HEK293 (cell line): ENCODE results near the gene SPATA25.

Source experiments
- CTCF ChIA-PET: fragments of 350-600 bp; formaldehyde crosslinking; extraction: SDS; loops from one replicate; lab custom pipeline; 2021; ENCODE audit warnings: antibody characterized with exemption; lab: Yijun Ruan, JAX
- POLR2A ChIA-PET: fragments of 300-600 bp; formaldehyde crosslinking; extraction: SDS; loops from one replicate; lab custom pipeline; 2020; ENCODE audit warnings: antibody characterized with exemption, inconsistent platforms; lab: Yijun Ruan, JAX
- H3K27ac ChIP-seq: fragments of 200-500 bp; sonication (Bioruptor generic); 2 replicates; pipeline ENCODE4 v1.5.1; 2014; ENCODE audit warnings: low read depth, low read length, control low read depth, inconsistent platforms; ENCODE audit errors: extremely low read depth
- H3K36me3 ChIP-seq, 2 experiments: fragments of 200-500 bp in 1 of 2; sonication (Bioruptor generic) in 1 of 2; 1 replicate in 1 of 2; 2 replicates in 1 of 2; pipeline ENCODE4 v1.5.1; 2014 to 2017; ENCODE audit warnings: inconsistent platforms in 2 of 2, low read length in 2 of 2; ENCODE audit not compliant: control insufficient read depth in 2 of 2, insufficient read depth in 1 of 2
- H3K4me1 ChIP-seq: fragments of 200-500 bp; sonication (Bioruptor generic); 2 replicates; pipeline ENCODE4 v1.5.1; 2014; ENCODE audit warnings: mild to moderate bottlenecking, low read length, inconsistent platforms; ENCODE audit not compliant: control insufficient read depth, insufficient read depth
- H3K4me3 ChIP-seq: 2 replicates; pipeline ENCODE4 v1.5.1; 2011; ENCODE audit warnings: low read depth, mild to moderate bottlenecking, control low read depth, low read length, moderate library complexity
- H3K9me3 ChIP-seq: fragments of 200-500 bp; sonication (Bioruptor generic); 2 replicates; pipeline ENCODE4 v1.5.1; 2014; ENCODE audit warnings: low read depth, low read length, inconsistent platforms; ENCODE audit not compliant: control insufficient read depth, insufficient read depth
- AEBP2 ChIP-seq: fragments of 450-650 bp; formaldehyde crosslinking; IDR thresholded peaks from 2 replicates; pipeline ENCODE4 v1.5.1; 2016; ENCODE audit warnings: missing biosample characterization, missing genetic modification characterization, borderline replicate concordance
- EGR2 ChIP-seq: fragments of 450-650 bp; formaldehyde crosslinking; IDR thresholded peaks from 2 replicates; pipeline ENCODE4 v1.5.1; 2016; ENCODE audit warnings: low read depth, missing biosample characterization, missing genetic modification characterization
- GLIS1 ChIP-seq: fragments of 450-650 bp; formaldehyde crosslinking; IDR thresholded peaks from 2 replicates; pipeline ENCODE4 v1.5.1; 2016; ENCODE audit warnings: missing biosample characterization, missing genetic modification characterization
- HOXD13 ChIP-seq: sonication (generic); formaldehyde crosslinking; IDR thresholded peaks from 2 replicates; pipeline ENCODE4 v1.8.0; 2022; ENCODE audit warnings: missing genetic modification reagents, borderline replicate concordance
- KLF7 ChIP-seq: fragments of 450-650 bp; formaldehyde crosslinking; IDR thresholded peaks from 2 replicates; pipeline ENCODE4 v1.5.1; 2016; ENCODE audit warnings: missing biosample characterization, missing genetic modification characterization, borderline replicate concordance
- TRIM28 ChIP-seq: IDR thresholded peaks from 2 replicates; pipeline ENCODE4 v1.6.1; 2011; ENCODE audit warnings: low read length, control low read depth, borderline replicate concordance
- ZBTB44 ChIP-seq: fragments of 450-650 bp; IDR thresholded peaks from 2 replicates; pipeline ENCODE4 v1.5.1; 2018; ENCODE audit warnings: missing biosample characterization, mild to moderate bottlenecking, missing genetic modification characterization
- ZFHX2 ChIP-seq: fragments of 450-650 bp; formaldehyde crosslinking; conservative IDR thresholded peaks from 2 replicates; pipeline ENCODE4 v1.5.1; 2016; ENCODE audit warnings: missing biosample characterization, missing genetic modification characterization
- ZIC2 ChIP-seq: fragments of 450-650 bp; formaldehyde crosslinking; IDR thresholded peaks from 2 replicates; pipeline ENCODE4 v1.5.1; 2016; ENCODE audit warnings: missing biosample characterization, missing genetic modification characterization
- ZNF121 ChIP-seq: fragments of 450-650 bp; formaldehyde crosslinking; IDR thresholded peaks from 2 replicates; pipeline ENCODE4 v1.5.1; 2016; ENCODE audit warnings: missing biosample characterization, missing genetic modification characterization
- ZNF146 ChIP-seq: fragments of 450-650 bp; formaldehyde crosslinking; IDR thresholded peaks from 2 replicates; pipeline ENCODE4 v1.5.1; 2016; ENCODE audit warnings: missing biosample characterization, missing genetic modification characterization
- ZNF148 ChIP-seq: fragments of 450-650 bp; formaldehyde crosslinking; IDR thresholded peaks from 2 replicates; pipeline ENCODE4 v1.5.0; 2017; ENCODE audit warnings: missing biosample characterization, missing genetic modification characterization, borderline replicate concordance
- ZNF16 ChIP-seq: fragments of 450-650 bp; formaldehyde crosslinking; IDR thresholded peaks from 2 replicates; pipeline ENCODE4 v1.5.1; 2016; ENCODE audit warnings: low read depth, missing biosample characterization, missing genetic modification characterization
- ZNF26 ChIP-seq: fragments of 450-650 bp; formaldehyde crosslinking; IDR thresholded peaks from 2 replicates; pipeline ENCODE4 v1.5.1; 2016; ENCODE audit warnings: missing biosample characterization, missing genetic modification characterization
- ZNF473 ChIP-seq: fragments of 450-650 bp; formaldehyde crosslinking; IDR thresholded peaks from 2 replicates; pipeline ENCODE4 v1.5.1; 2017; ENCODE audit warnings: missing biosample characterization, missing genetic modification characterization
- ZNF561 ChIP-seq: fragments of 450-650 bp; IDR thresholded peaks from 2 replicates; pipeline ENCODE4 v1.5.1; 2018; ENCODE audit warnings: missing biosample characterization, missing genetic modification characterization, borderline replicate concordance
- ZNF677 ChIP-seq: fragments of 450-650 bp; IDR thresholded peaks from 2 replicates; pipeline ENCODE4 v1.5.0; 2018; ENCODE audit warnings: missing biosample characterization, mild to moderate bottlenecking, missing genetic modification characterization, moderate library complexity
- ZNF747 ChIP-seq: fragments of 450-650 bp; formaldehyde crosslinking; IDR thresholded peaks from 2 replicates; pipeline ENCODE4 v1.5.1; 2016; ENCODE audit warnings: missing biosample characterization, missing genetic modification characterization
- ZNF830 ChIP-seq: fragments of 450-650 bp; IDR thresholded peaks from 2 replicates; pipeline ENCODE4 v1.5.0; 2018; ENCODE audit warnings: missing biosample characterization, missing genetic modification characterization, low read depth, mild to moderate bottlenecking, moderate library complexity
- ZNF843 ChIP-seq: fragments of 450-650 bp; formaldehyde crosslinking; IDR thresholded peaks from 2 replicates; pipeline ENCODE4 v1.5.1; 2016; ENCODE audit warnings: missing biosample characterization, missing genetic modification characterization
- ZSCAN4 ChIP-seq: fragments of 450-650 bp; formaldehyde crosslinking; IDR thresholded peaks from 2 replicates; pipeline ENCODE4 v1.5.1; 2017; ENCODE audit warnings: missing biosample characterization, missing genetic modification characterization

Gene SPATA25

GRCh38 chr20:45924391-45925261, 37.2 kb upstream of the SPATA25 start:
- H3K27ac ChIP-seq = no peak overlapping the region
- no peaks in the 10 kb centered on the region for H3K36me3 ChIP-seq
- no peaks in the 10 kb centered on the region for H3K4me1 ChIP-seq
- ChIA-PET CTCF (interaction anchor here (0.6 kb wide), 1 partner anchor 295 kb away, joined by 4 read pairs; the partner anchor contains the start of gene WFDC10A), POLR2A (interaction anchor here (2.4 kb wide), 1 partner anchor 9 kb away, joined by 14 read pairs; the partner anchor contains the start of gene PCIF1)
- no peaks in the 10 kb centered on the region for H3K9me3 ChIP-seq
- TF ChIP-seq TRIM28 (no peak), KLF7 (tag by site-specific recombination) (no peak), ZNF677 (tag by site-specific recombination) (no peak), HOXD13 (no peak), ZNF16 (tag by site-specific recombination) (no peak), ZNF26 (tag by site-specific recombination) (no peak), ZNF146 (tag by site-specific recombination) (no peak), ZBTB44 (tag by site-specific recombination) (no peak), ZNF830 (no peak)
- TF ChIP-seq, all 188 proteins: peak for 0
- no peak overlapping the region for H3K4me3 ChIP-seq

GRCh38 chr20:45921337-45922189, 34.1 kb upstream of the SPATA25 start:
- TF ChIP-seq ZNF473 (no peak), EGR2 (peak; percentile 82), ZNF148 (tag by site-specific recombination) (no peak), ZNF561 (no peak), ZNF843 (tag by site-specific recombination) (no peak), ZNF747 (tag by site-specific recombination) (no peak), ZIC2 (no peak), ZFHX2 (tag by site-specific recombination) (peak; percentile 65), ZSCAN4 (no peak), GLIS1 (tag by site-specific recombination) (peak; percentile 98), ZNF121 (no peak), AEBP2 (tag by site-specific recombination) (no peak)
- Histone ChIP-seq H3K4me1 (no peaks in the 10 kb centered on the region), H3K4me3 (no peak overlapping the region), H3K9me3 (no peaks in the 10 kb centered on the region), H3K36me3 (no peaks in the 10 kb centered on the region), H3K27ac (no peak overlapping the region)
- CTCF ChIA-PET = interaction anchor here (0.7 kb wide), 1 partner anchor 49 kb away, joined by 3 read pairs; no protein-coding TSS in a partner anchor
- POLR2A ChIA-PET = interaction anchor here (0.7 to 1.7 kb wide), 2 partner anchors 12 to 1036 kb away, joined by 4 to 21 read pairs; partner anchors contain the start of genes PCIF1 and YWHAB
